ENCODE results near the gene CCDC148.
A peak's percentile ranks its signal among the peaks of the same experiment; 100 is the strongest.

CCDC148 gene

DNA sequence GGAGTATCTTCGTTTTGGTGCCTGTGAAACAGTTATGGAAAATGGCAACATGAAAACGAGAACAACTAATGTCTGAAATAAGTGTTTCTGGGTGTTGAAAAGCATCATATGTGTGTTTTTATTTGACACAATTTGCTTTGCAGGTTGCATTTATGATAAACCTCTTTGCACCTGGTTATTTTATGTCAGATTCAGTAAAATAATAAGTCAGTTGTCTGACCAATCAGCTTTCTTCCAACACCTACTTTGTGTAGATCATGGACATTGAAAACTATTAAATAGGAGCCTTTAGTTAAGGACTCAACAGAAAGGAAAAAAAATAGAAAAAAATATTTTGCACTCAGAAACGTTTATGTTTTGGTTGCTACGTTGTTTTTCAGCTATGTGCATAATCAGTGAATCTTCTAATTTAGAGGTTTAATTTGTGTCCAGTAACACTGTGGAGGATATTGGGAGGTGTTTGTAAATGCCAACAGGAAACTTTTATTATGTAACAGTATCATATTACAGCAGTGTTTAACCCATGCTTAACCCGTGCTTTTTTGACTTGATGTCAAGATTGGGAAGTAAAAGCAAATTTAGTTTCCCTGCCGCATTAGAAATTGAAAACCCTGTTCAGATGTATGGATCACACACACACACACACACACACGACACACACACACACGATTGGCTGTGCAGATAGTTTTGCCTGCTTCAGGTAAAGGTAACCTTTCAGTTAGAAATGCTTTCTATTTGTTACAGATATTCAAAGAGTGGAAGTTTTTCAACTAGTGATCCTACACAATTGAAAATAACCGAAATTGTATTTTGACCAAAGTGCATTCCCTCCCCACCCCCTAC, 2.8 kb upstream of the CCDC148 start:
- H3K27ac ChIP-seq (ENCODE audit: poor library complexity, severe bottlenecking), result peak overlapping the region; percentile 82
- peaks cover 18% of the 10 kb centered on the region for H3K4me1 ChIP-seq (ENCODE audit: insufficient read depth, poor library complexity, severe bottlenecking)
- H3K9me3 ChIP-seq (ENCODE audit: severe bottlenecking), result no peaks in the 10 kb centered on the region
- H3K4me3 ChIP-seq (ENCODE audit: severe bottlenecking), result peak overlapping the region; percentile 64
- TF ChIP-seq CTCF (IDR thresholded peaks at IDR 0.05; ENCODE audit: poor library complexity, severe bottlenecking), result no peak
- ATAC-seq (ENCODE audit: low read depth) (no peak), DNase-seq (ENCODE audit: low spot score) (no peak)
- H3K36me3 ChIP-seq (ENCODE audit: low read depth), result peaks cover 8% of the 10 kb centered on the region
- H3K27me3 ChIP-seq (ENCODE audit: insufficient read depth, poor library complexity, severe bottlenecking), result no peaks in the 10 kb centered on the region

DNA sequence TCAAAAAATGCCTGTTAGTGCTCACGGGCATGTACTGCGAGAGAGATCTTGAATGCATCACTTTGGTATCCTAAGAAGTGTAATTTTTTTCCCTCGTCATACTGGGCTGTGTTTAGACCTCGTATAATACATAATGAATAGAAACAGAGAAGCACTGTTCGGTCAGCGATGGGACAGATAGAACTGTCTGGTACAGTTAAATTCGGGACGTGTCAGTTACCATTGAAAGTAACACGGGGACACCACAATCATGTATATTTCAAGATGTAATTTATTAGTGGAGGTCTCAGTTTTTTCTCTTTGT, 2.0 kb upstream of the CCDC148 start:
- Histone ChIP-seq H3K27me3 (ENCODE audit: insufficient read depth, poor library complexity, severe bottlenecking) (no peaks in the 10 kb centered on the region), H3K27ac (ENCODE audit: poor library complexity, severe bottlenecking) (peak overlapping the region; percentile 82), H3K9me3 (ENCODE audit: severe bottlenecking) (no peaks in the 10 kb centered on the region), H3K4me3 (ENCODE audit: severe bottlenecking) (peak overlapping the region; percentile 64), H3K36me3 (ENCODE audit: low read depth) (peaks cover 8% of the 10 kb centered on the region), H3K4me1 (ENCODE audit: insufficient read depth, poor library complexity, severe bottlenecking) (peaks cover 18% of the 10 kb centered on the region)
- DNase-seq (ENCODE audit: low spot score) (no peak), ATAC-seq (ENCODE audit: low read depth) (no peak)
- TF ChIP-seq CTCF (IDR thresholded peaks at IDR 0.05; ENCODE audit: poor library complexity, severe bottlenecking), result no peak

DNA sequence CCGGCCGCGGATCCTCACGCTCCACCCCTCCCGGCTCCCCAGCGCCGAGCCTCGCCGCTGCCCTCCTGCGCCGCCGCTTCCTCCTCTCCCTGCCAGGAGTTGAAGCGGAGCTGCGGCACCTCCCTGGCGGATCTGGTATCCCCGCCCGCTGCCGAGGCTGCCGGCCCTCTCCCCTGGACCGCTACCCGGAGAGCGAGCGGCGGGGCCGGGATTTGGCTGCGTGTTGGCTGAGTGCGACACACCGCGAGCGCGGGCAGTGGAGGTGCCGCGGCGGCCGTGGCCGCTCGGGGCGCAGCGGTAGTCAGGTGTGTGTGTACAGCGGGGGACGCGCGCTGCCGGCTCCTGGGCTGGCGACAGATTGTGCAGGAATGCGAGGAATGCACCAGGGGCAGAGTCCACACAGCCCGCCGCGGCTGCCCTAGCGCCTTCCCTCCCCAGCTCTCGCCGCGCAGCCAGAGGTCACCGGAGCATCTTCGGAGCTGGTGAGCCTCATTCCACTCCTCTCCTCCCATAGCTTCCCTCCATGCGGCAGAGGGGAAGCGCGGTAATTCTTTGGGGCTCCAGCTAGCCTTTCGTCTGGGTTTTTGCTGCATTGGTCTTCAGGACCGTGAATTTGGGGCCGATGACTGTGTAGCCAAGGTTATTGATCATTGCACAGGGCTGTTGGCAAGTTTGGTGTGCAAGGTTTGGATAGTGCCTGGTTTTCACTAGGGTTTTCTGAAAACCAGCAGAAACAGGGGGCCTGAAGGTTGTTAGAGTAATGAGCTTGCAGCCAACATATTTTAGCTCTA, 1.5 kb upstream of the CCDC148 start:
- Histone ChIP-seq H3K9me3 (ENCODE audit: severe bottlenecking) (no peaks in the 10 kb centered on the region), H3K4me1 (ENCODE audit: insufficient read depth, poor library complexity, severe bottlenecking) (peaks cover 18% of the 10 kb centered on the region), H3K4me3 (ENCODE audit: severe bottlenecking) (peak overlapping the region; percentile 64), H3K27ac (ENCODE audit: poor library complexity, severe bottlenecking) (peak overlapping the region; percentile 82), H3K36me3 (ENCODE audit: low read depth) (peaks cover 8% of the 10 kb centered on the region), H3K27me3 (ENCODE audit: insufficient read depth, poor library complexity, severe bottlenecking) (no peaks in the 10 kb centered on the region)
- ATAC-seq (ENCODE audit: low read depth) (peak; percentile 56), DNase-seq (ENCODE audit: low spot score) (peak; percentile 66)
- peak; percentile 36 for TF ChIP-seq CTCF (IDR thresholded peaks at IDR 0.05; ENCODE audit: poor library complexity, severe bottlenecking)

GRCh38 chr2:158457092-158457825, 706 bp upstream of the CCDC148 start:
- Histone ChIP-seq H3K27me3 (ENCODE audit: insufficient read depth, poor library complexity, severe bottlenecking) (no peaks in the 10 kb centered on the region), H3K4me3 (ENCODE audit: severe bottlenecking) (peak overlapping the region; percentile 64), H3K9me3 (ENCODE audit: severe bottlenecking) (no peaks in the 10 kb centered on the region), H3K4me1 (ENCODE audit: insufficient read depth, poor library complexity, severe bottlenecking) (peaks cover 18% of the 10 kb centered on the region), H3K27ac (ENCODE audit: poor library complexity, severe bottlenecking) (peak overlapping the region; percentile 82), H3K36me3 (ENCODE audit: low read depth) (peaks cover 8% of the 10 kb centered on the region)
- no peak for TF ChIP-seq CTCF (IDR thresholded peaks at IDR 0.05; ENCODE audit: poor library complexity, severe bottlenecking)
- DNase-seq (ENCODE audit: low spot score), result peak; percentile 74
- ATAC-seq (ENCODE audit: low read depth), result peak; percentile 24
